Measurements from ENCODE around the gene CEP63.

Gene CEP63

GRCh38 chr3:134590766-134591165, 104.9 kb downstream of the CEP63 start:
- no peak for DNase-seq

- no peak for DNase-seq
These were observed 106.9 kb downstream of the CEP63 start for GRCh38 chr3:134592806-134593205.

GRCh38 chr3:134594331-134594741, 108.5 kb downstream of the CEP63 start:
- DNase-seq: peak; percentile 59

- DNase-seq: peak; percentile 50
These were observed 109.1 kb downstream of the CEP63 start for GRCh38 chr3:134594986-134595385.

- no peak for DNase-seq
These were observed 111.6 kb downstream of the CEP63 start for GRCh38 chr3:134597390-134597970.

GRCh38 chr3:134598763-134599545, 113.1 kb downstream of the CEP63 start:
- DNase-seq: peak; percentile 65

- no peak for DNase-seq
These were observed 114.3 kb downstream of the CEP63 start for GRCh38 chr3:134600206-134600605.

GRCh38 chr3:134600685-134601463, 115.0 kb downstream of the CEP63 start:
- DNase-seq: peak; percentile 54

GRCh38 chr3:134601539-134602439, 115.9 kb downstream of the CEP63 start:
- no peak for DNase-seq

GRCh38 chr3:134602440-134602814, 116.6 kb downstream of the CEP63 start:
- no peak for DNase-seq

- no peak for DNase-seq
These were observed 117.6 kb downstream of the CEP63 start for GRCh38 chr3:134603480-134603879.

GRCh38 chr3:134603956-134604355, 118.1 kb downstream of the CEP63 start:
- DNase-seq: no peak

- no peak for DNase-seq
These were observed 119.7 kb downstream of the CEP63 start for GRCh38 chr3:134605556-134605955.

GRCh38 chr3:134606033-134607025, 120.5 kb downstream of the CEP63 start:
- DNase-seq: no peak

GRCh38 chr3:134607054-134608022, 121.5 kb downstream of the CEP63 start:
- DNase-seq: no peak

- DNase-seq: no peak
These were observed 122.3 kb downstream of the CEP63 start for GRCh38 chr3:134608023-134608770.

GRCh38 chr3:134608771-134609435, 123.0 kb downstream of the CEP63 start:
- no peak for DNase-seq

- no peak for DNase-seq
These were observed 124.1 kb downstream of the CEP63 start for GRCh38 chr3:134609821-134610431.
